K562 treated with DMSO at 1 percent for 12 hours (cell line): ENCODE data around the gene EPS8L1. TPM values are rescaled to one million over a fixed set of nuclear protein-coding genes. Genes with fewer than 3 reads are reported as not detected.

Experiments used
- total RNA-seq: library from RNA; unstranded; fragments of 300-600 nt; gene quantifications from 2 replicates; pipeline ENCODE4 v1.2.3, GENCODE V29; 2022; ENCODE audit not compliant: insufficient read depth

Gene EPS8L1
- 15.4 and 16.9 TPM in 2 replicates for total RNA-seq

DNA sequence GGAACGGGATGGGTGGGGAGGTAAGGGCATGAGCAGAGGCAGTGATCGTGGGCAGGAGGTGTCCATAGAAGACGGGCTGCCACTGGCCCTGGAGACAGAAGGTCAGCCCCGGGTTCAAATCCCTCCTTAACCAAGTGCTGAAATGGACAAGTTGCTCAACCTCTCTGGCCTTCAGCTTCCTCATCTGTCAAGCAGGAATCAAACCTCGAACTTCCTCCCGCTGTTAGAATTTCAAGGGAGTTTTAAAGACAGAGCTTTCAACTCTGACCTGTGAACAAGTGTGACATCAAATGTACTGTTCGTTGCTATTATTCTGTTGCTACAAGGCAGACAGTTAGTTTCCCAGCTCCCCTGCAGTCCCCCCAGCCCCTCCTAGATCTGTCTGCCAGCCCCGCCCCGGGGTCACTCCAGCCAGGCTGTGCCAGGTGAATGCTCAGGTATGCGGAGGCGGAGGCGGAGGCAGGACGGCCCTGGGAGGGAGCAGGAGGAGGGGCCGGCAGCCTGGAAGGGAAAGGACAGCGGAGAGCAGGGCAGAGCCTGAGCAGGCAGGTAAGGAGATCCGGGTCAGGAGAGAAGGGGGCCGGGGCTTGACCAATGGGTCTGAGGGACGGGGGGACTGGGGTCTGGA, at the start of gene EPS8L1:
Gene EPS8L1, plus strand, starts transcription at position 499 of the 628 bp plus-strand sequence. CDS start 576 bp downstream, outside the sequence.

DNA sequence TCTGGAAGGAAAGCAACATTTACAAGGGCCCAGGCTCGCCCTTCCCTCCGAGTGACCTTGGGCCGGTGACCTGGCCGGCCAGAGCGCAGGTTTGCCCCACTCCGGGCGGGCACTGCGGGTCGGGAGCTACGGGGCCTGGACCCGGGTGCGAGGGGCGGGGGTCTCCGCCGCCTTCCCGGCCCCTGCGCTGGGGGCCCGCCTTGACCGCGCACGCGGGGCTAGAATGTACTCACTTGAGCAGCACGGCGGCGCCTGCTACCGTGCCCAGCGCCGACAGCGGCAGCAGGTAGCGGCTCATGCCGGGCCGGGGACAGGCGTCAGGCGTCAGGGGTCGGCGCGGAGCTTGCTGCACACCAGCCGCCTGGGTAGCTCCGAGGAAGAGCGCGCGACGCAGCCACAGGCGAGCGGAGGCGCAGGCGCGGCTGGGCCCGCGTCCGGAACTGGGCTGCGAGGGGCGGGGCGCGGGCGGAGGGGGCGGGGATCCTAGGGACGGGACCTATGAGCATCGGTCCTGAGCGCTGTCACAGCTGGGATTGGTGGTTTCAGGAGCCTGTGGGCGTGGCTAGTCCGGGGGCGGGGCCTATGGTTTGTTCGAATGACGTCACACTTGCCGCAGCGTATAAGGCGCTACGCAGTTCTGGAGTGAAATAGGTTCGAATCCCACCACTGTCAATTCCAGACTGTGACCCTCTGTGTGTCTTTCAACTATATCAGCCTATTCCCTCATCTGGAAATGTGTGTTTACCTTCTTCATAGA, 12.8 kb upstream of the EPS8L1 start, which contains the start of gene RDH13:
Gene RDH13, minus strand, starts transcription at position 414 of the 757 bp plus-strand sequence. Its CDS starts 116 bp downstream, at position 298.

DNA sequence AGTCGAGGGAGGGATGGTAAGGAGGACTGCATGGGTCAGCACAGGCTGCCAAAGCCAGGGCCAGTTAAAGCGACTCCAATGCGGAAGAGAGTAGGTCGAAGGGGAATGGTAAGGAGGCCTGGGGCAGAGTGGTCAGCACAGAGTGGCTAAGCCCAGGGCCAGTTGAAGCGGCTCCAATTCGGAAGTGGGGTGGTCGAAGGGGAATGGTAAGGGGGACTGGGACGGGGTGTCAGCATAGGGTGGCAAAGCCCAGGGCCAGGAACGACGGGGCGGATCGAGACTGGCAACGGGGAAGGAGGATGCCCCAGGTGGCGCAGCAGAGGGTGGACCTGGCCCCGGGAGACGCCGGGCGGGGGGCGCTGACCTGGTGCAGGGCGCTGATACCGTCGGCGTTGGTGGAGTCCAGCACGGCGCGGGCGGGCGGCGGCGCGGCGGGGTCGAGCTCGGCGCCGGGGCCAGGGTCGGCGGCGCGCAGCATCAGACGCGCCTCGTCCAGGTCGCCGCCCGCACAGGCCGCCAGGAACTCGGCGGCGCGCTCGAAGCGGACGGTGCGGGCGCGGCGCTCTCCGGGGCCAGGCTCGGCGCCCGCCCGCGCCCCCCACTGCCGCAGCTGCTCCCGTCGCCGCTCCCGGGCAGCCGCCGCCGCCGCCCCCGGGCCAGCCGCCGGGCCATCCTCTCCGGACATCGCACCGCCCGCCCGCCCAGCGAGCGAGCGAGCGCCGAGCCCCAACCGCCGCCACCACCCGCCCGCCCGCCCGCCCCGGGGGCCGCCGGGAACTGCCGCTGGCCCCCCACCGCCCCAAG, 41.4 kb downstream of the EPS8L1 start, which contains the start of gene PPP1R12C:
Gene PPP1R12C, minus strand, starts transcription at position 779 of the 804 bp plus-strand sequence. Its CDS starts 94 bp downstream, at position 685.

Other genes starting within 250 kb of the EPS8L1 start
- not detected in 2 replicates for gene KIR2DS4, start 243.2 kb upstream of the EPS8L1 start, total RNA-seq
- gene KIR3DL2, start 225.4 kb upstream of the EPS8L1 start, total RNA-seq, result not detected in 2 replicates
- not detected in 2 replicates for gene FCAR, start 201.6 kb upstream of the EPS8L1 start, total RNA-seq
- not detected in 2 replicates for gene NCR1, start 169.7 kb upstream of the EPS8L1 start, total RNA-seq
- gene NLRP7, start 128.3 kb upstream of the EPS8L1 start, total RNA-seq, result 0.19 TPM in 1 of 2 replicates, not detected in the other
- 21.9 and 41.0 TPM in 2 replicates for gene NLRP2, start 109.5 kb upstream of the EPS8L1 start, total RNA-seq
- 0.97 and 1.4 TPM in 2 replicates for gene GP6, start 37.6 kb upstream of the EPS8L1 start, total RNA-seq
- 20.5 and 29.5 TPM in 2 replicates for gene RDH13, start 12.7 kb upstream of the EPS8L1 start, total RNA-seq
- 85.5 and 96.1 TPM in 2 replicates for gene PPP1R12C, start 41.8 kb downstream of the EPS8L1 start, total RNA-seq
- gene TNNT1, start 73.3 kb downstream of the EPS8L1 start, total RNA-seq, result 273 and 285 TPM in 2 replicates
- 40.1 and 85.1 TPM in 2 replicates for gene TNNI3, start 81.9 kb downstream of the EPS8L1 start, total RNA-seq
- gene DNAAF3, start 90.7 kb downstream of the EPS8L1 start, total RNA-seq, result 10.1 and 13.7 TPM in 2 replicates
- 1.7 and 2.5 TPM in 2 replicates for gene SYT5, start 104.4 kb downstream of the EPS8L1 start, total RNA-seq
- 21.5 and 35.6 TPM in 2 replicates for gene PTPRH, start 133.6 kb downstream of the EPS8L1 start, total RNA-seq
- 11.5 and 15.2 TPM in 2 replicates for gene TMEM86B, start 152.9 kb downstream of the EPS8L1 start, total RNA-seq
- gene PPP6R1, start 183.1 kb downstream of the EPS8L1 start, total RNA-seq, result 46.2 and 90.6 TPM in 2 replicates
- gene HSPBP1, start 204.2 kb downstream of the EPS8L1 start, total RNA-seq, result 58.4 and 81.1 TPM in 2 replicates
- gene BRSK1, start 208.1 kb downstream of the EPS8L1 start, total RNA-seq, result 4.5 and 10.7 TPM in 2 replicates
- gene TMEM150B, start 249.5 kb downstream of the EPS8L1 start, total RNA-seq, result 2.9 and 5.4 TPM in 2 replicates